Activated B cell treated with CpG ODN at 0.5 μM for 24 hours (primary cell): ENCODE results near the gene TUBA1B. TPM values are rescaled to one million over a fixed set of nuclear protein-coding genes. Genes with fewer than 3 reads are reported as not detected.

Source experiments
- ATAC-seq: fragments of 200-7000 bp; cut with Tn5 transposase; one replicate; pipeline ENCODE4 v1.10.0; 2021; ENCODE audit warnings: low read depth, mild to moderate bottlenecking, moderate library complexity
- CTCF ChIA-PET: fragments of 350-600 bp; sonication (Branson Sonifier 250); formaldehyde crosslinking; loops from one replicate; lab custom pipeline; 2021; ENCODE audit warnings: antibody characterized with exemption; lab: Charles Lee
- POLR2A ChIA-PET: fragments of 350-600 bp; sonication (Branson Sonifier 250); formaldehyde crosslinking; loops from one replicate; lab custom pipeline; 2021; ENCODE audit warnings: antibody characterized with exemption; lab: Charles Lee
- DNase-seq: peaks from one replicate; pipeline ENCODE4 v3.0.0; 2022
- H3K27ac Mint-ChIP-seq: one replicate; pipeline ENCODE4 v1.8.0; 2020; ENCODE audit warnings: mixed read lengths
- H3K27me3 Mint-ChIP-seq: one replicate; pipeline ENCODE4 v1.8.0; 2021; ENCODE audit warnings: mixed read lengths
- H3K36me3 Mint-ChIP-seq: one replicate; pipeline ENCODE4 v1.8.0; 2021; ENCODE audit warnings: low read depth, mixed read lengths
- H3K4me1 Mint-ChIP-seq: one replicate; pipeline ENCODE4 v1.8.0; 2021; ENCODE audit warnings: mixed read lengths
- H3K4me3 Mint-ChIP-seq: one replicate; pipeline ENCODE4 v1.8.0; 2020; ENCODE audit warnings: mild to moderate bottlenecking, mixed read lengths
- H3K9me3 Mint-ChIP-seq: one replicate; pipeline ENCODE4 v1.8.0; 2020; ENCODE audit warnings: mixed read lengths
- intact Hi-C: fragments of 100-400 bp; cut with micrococcal nuclease; formaldehyde crosslinking; loops from one replicate; pipeline ENCODE4 v1.15.1; 2024
- total RNA-seq: library from RNA; stranded (reverse); gene quantifications from 2 replicates; pipeline ENCODE4 v1.2.3, GENCODE V29; 2022
- TF ChIP-seq, protein P1 (sequence below): fragments of 200-600 bp; IDR thresholded peaks from one replicate; pipeline ENCODE4 v1.8.0; 2022; ENCODE audit warnings: antibody characterized with exemption, mild to moderate bottlenecking

Gene TUBA1B
- total RNA-seq, 1 donor from 2014 or later = 916 TPM

DNA sequence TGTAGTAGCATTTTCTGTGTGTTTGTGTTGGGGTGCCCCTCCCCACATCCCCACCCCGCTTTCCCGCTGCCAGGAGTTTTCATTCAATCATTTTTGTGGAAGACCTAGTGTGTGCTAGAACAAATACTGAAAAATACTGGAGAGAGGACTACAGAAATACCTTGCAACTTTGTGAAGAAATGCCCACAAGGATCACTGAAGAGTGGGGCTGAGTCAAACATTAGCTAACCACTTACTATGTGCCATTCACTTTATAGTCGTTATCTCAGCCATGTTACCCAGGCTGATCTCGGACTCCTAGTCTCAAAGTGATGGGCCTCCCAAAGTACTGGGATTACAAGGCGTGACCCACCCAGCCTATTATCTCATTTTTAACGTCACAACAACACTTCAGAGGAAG lies 20.0 kb downstream of the TUBA1B start:
- no peaks in the 10 kb centered on the region for H3K9me3 Mint-ChIP-seq
- ChIA-PET CTCF (interaction anchor here (0.7 to 4.2 kb wide), 5 partner anchors 13 to 124 kb away, joined by 3 to 21 read pairs (median 7); partner anchors contain the start of gene TUBA1B), POLR2A (interaction anchor here (0.5 to 5.0 kb wide), 13 partner anchors 14 to 342 kb away, joined by 3 to 107 read pairs (median 4); partner anchors contain the start of genes RHEBL1, TUBA1A, TUBA1B and TUBA1C)
- ATAC-seq (no peak), DNase-seq (no peak)
- intact Hi-C loops = loop anchor here (2.0 kb wide), 1 partner anchor 50 kb away; the partner anchor contains the start of gene KMT2D
- peaks cover 20% of the 10 kb centered on the region for H3K36me3 Mint-ChIP-seq
- peak overlapping the region; percentile 96 for H3K27ac Mint-ChIP-seq
- H3K4me1 Mint-ChIP-seq = peaks cover 42% of the 10 kb centered on the region
- H3K27me3 Mint-ChIP-seq = no peaks in the 10 kb centered on the region
- TF ChIP-seq, protein P1, sequence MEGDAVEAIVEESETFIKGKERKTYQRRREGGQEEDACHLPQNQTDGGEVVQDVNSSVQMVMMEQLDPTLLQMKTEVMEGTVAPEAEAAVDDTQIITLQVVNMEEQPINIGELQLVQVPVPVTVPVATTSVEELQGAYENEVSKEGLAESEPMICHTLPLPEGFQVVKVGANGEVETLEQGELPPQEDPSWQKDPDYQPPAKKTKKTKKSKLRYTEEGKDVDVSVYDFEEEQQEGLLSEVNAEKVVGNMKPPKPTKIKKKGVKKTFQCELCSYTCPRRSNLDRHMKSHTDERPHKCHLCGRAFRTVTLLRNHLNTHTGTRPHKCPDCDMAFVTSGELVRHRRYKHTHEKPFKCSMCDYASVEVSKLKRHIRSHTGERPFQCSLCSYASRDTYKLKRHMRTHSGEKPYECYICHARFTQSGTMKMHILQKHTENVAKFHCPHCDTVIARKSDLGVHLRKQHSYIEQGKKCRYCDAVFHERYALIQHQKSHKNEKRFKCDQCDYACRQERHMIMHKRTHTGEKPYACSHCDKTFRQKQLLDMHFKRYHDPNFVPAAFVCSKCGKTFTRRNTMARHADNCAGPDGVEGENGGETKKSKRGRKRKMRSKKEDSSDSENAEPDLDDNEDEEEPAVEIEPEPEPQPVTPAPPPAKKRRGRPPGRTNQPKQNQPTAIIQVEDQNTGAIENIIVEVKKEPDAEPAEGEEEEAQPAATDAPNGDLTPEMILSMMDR = no peak
- peak overlapping the region; percentile 98 for H3K4me3 Mint-ChIP-seq

DNA sequence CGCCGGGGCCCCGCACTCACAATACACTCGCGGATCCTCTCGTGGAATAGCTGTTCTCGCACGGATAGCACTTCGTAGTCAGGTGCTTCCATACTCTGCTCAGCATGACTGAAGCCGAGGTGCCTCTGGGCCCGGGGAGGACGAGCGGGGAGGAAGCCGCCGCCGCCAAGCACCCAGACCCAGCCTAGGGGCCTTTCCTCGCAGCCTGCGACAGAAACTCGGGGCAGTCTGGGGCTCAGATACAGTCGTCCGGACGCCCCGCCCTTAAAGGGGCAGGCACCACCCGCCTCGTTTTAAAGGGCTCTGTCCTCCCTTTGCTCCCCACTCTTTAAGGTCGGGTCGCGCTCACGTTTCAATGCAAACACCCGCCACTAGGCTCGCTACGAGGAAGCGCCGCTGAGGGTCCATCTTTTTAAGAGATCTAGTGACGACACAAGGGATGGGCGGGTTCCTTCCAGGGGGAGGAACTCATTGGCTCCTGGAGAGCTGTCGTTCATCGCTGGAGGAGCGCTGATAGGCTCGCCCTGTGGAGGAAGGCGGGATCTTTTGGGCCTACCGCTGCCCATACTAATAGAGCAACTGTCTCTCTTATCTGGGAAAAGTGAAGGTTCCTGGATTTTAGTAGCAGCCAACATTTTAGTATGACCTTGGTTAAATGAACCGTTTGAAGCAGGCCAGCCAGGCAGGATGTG lies 20.6 kb downstream of the TUBA1B start, which contains the start of gene LMBR1L:
Gene LMBR1L (minus strand): TSS at position 384 of the 692 bp plus-strand sequence. CDS start 292 bp downstream, at position 92.
- CTCF ChIA-PET = interaction anchor here (0.7 to 6.9 kb wide), 7 partner anchors 12 to 404 kb away, joined by 3 to 32 read pairs (median 7); partner anchors contain the start of genes DHH and TUBA1B

DNA sequence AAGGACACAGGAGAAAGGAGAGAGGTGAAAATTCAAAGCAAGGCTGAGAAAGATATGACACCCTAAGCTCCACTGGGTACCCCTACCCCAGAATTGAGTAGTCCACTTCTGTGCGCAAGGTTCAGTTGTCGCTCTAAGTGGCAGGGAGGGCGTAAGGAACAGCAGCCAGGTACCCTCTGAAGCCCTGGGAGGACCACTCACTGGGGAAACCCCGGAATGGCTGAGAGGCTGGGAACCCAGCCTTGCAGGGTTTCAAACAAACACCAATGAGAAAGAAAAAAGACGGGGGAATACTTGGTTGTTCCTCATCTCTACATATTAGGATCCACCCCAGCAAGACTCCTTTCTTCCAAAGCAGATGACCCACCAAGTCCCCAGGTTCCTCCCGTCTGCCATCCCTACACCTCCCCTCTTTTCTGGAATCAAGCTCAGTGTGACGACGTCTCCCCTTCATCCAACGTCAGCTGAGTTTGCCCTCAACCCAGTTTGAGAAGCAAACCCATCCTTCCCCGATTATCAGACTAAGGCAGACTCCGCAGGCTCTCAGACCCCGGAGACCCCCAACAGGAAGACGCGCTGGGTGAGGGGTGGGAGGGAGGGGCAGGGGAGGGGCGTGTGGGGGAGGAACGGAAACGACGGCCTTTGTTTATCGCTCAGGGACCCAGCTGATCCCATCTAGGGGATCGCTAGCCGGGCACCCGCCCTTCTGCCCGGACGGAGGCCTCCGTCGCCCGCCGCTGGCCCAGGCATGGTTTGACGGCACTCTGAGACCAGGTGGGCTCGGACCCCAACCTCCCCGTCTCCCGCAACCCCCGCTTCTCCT lies 21.3 kb downstream of the TUBA1B start:
- Mint-ChIP-seq H3K4me1 (peaks cover 46% of the 10 kb centered on the region), H3K27me3 (no peaks in the 10 kb centered on the region), H3K4me3 (peak overlapping the region; percentile 98), H3K9me3 (no peaks in the 10 kb centered on the region), H3K36me3 (peaks cover 29% of the 10 kb centered on the region), H3K27ac (peak overlapping the region; percentile 96)
- POLR2A ChIA-PET = interaction anchor here (0.5 to 5.0 kb wide), 17 partner anchors 11 to 975 kb away, joined by 3 to 107 read pairs (median 4); partner anchors contain the start of genes ARF3, DHH, KMT2D and RHEBL1
- CTCF ChIA-PET = interaction anchor here (1.0 to 6.9 kb wide), 8 partner anchors 12 to 404 kb away, joined by 3 to 32 read pairs (median 7); partner anchors contain the start of genes DHH and TUBA1B
- ATAC-seq = no peak
- intact Hi-C loops = loop anchor here (1.0 to 2.0 kb wide), 8 partner anchors 12 to 155 kb away; partner anchors contain the start of genes KMT2D, TUBA1A and TUBA1C
- TF ChIP-seq, protein P1 = no peak
- no peak for DNase-seq

More for the DNA sequence above, 20.6 kb downstream of the TUBA1B start, which contains the start of gene LMBR1L:
- Mint-ChIP-seq H3K27ac (peak within 1 kb of the TSS; percentile 96), H3K36me3 (peaks cover 25% of the 10 kb centered on the region), H3K4me1 (peaks cover 46% of the 10 kb centered on the region), H3K9me3 (no peaks in the 10 kb centered on the region), H3K27me3 (no peaks in the 10 kb centered on the region), H3K4me3 (peak within 1 kb of the TSS; percentile 98)
- ATAC-seq = peak; percentile 94
- DNase-seq = peak; percentile 83
- TF ChIP-seq, protein P1 = no peak
- POLR2A ChIA-PET = interaction anchor here (0.5 to 5.0 kb wide), 15 partner anchors 15 to 342 kb away, joined by 3 to 107 read pairs (median 4); partner anchors contain the start of genes ARF3, DHH, RHEBL1 and TUBA1A
- intact Hi-C loops = loop anchor here (1.0 to 2.0 kb wide), 8 partner anchors 12 to 155 kb away; partner anchors contain the start of genes KMT2D, TUBA1A and TUBA1C

DNA sequence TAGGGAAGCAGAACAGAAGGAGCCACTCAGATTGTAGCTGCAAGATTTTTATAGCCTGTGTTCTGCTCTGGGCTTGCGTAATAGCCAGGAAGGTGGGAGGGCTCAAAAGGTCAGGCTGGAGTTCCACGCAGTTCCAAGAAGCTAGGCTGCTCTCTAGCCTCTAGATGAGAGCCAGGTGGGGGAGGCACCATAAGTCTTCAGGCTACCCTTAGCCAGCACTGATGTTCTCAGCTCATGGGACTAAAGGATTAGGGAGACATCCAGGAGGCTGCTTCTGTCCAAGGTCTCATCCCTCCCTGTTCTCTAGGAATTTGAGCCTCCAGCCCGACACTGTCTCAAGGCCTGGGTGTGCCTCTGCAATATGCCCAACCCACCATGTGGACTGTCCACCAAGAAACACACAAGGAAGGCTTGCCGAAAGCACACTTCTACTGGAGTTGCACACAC lies 22.2 kb downstream of the TUBA1B start:
- Mint-ChIP-seq H3K27me3 (no peaks in the 10 kb centered on the region), H3K4me3 (peak overlapping the region; percentile 98), H3K27ac (peak overlapping the region; percentile 83), H3K36me3 (peaks cover 36% of the 10 kb centered on the region), H3K9me3 (no peaks in the 10 kb centered on the region), H3K4me1 (peaks cover 46% of the 10 kb centered on the region)
- CTCF ChIA-PET = interaction anchor here (0.8 to 6.9 kb wide), 8 partner anchors 9 to 405 kb away, joined by 3 to 32 read pairs (median 8); partner anchors contain the start of genes DHH and TUBA1B
- POLR2A ChIA-PET = interaction anchor here (0.7 to 5.0 kb wide), 7 partner anchors 10 to 79 kb away, joined by 4 to 107 read pairs (median 6); partner anchors contain the start of genes DHH, RHEBL1, TUBA1A and TUBA1B
- TF ChIP-seq, protein P1 = no peak
- intact Hi-C loops = no loop called here
- ATAC-seq = no peak
- no peak for DNase-seq
